ENCODE data around the gene DIMT1. TPM values are rescaled to one million over a fixed set of nuclear protein-coding genes. Genes with fewer than 3 reads are reported as not detected.

The DIMT1 gene
- total RNA-seq, 1 donor from 2014 or later = 23.4 TPM

Other genes with a start within 250 kb of the DIMT1 start
- gene KIF2A, start 97.7 kb downstream of the DIMT1 start, total RNA-seq = 51.3 and 53.4 TPM in 2 replicates
- 14.1 and 18.3 TPM in 2 replicates for gene IPO11, start 8.9 kb upstream of the DIMT1 start, total RNA-seq
- 0.25 TPM in 1 of 2 replicates, not detected in the other for gene LRRC70, start 174.9 kb upstream of the DIMT1 start, total RNA-seq

Data from kidney epithelial cell (primary cell).